Muscle layer of colon (tissue), 2 donors: ENCODE measurements around the gene SLC10A7.

Experiments
- H3K27ac ChIP-seq: one replicate; pipeline ENCODE4 v1.7.0; 2013; ENCODE audit warnings: low read depth, mild to moderate bottlenecking, low read length, moderate library complexity
- H3K27me3 ChIP-seq, 2 donors: one replicate each; pipeline ENCODE4 v1.7.0; 2013; ENCODE audit warnings: low read length in 2 of 2, mild to moderate bottlenecking in 2 of 2; ENCODE audit not compliant: insufficient read depth in 2 of 2, control insufficient read depth in 1 of 2
- H3K36me3 ChIP-seq: one replicate; pipeline ENCODE4 v1.7.0; 2013; ENCODE audit warnings: mild to moderate bottlenecking, low read length; ENCODE audit not compliant: insufficient read depth
- H3K4me1 ChIP-seq: one replicate; pipeline ENCODE4 v1.7.0; 2013; ENCODE audit warnings: mild to moderate bottlenecking, low read length; ENCODE audit not compliant: insufficient read depth
- H3K4me3 ChIP-seq, 2 donors: one replicate each; pipeline ENCODE4 v1.7.0; 2013; ENCODE audit warnings: low read length in 2 of 2, low read depth in 1 of 2, mild to moderate bottlenecking in 1 of 2, moderate library complexity in 1 of 2
- H3K9ac ChIP-seq: one replicate; pipeline ENCODE4 v1.7.0; 2013; ENCODE audit warnings: low read length
- H3K9me3 ChIP-seq: one replicate; pipeline ENCODE4 v1.7.0; 2013; ENCODE audit warnings: mild to moderate bottlenecking, low read length
- donor health status: abdominal sarcoma.
- donor health status: Adenocarcinoma of cecum.

Gene SLC10A7

GRCh38 chr4:146465628-146466027, 56.1 kb downstream of the SLC10A7 start:
- Histone ChIP-seq H3K4me3 (no peak overlapping the region), H3K9ac (no peak overlapping the region), H3K36me3 (no peaks in the 10 kb centered on the region), H3K27me3 (no peaks in the 10 kb centered on the region), H3K9me3 (no peaks in the 10 kb centered on the region), H3K27ac (no peak overlapping the region), H3K4me1 (no peaks in the 10 kb centered on the region)

GRCh38 chr4:146462251-146462650, 59.5 kb downstream of the SLC10A7 start:
- no peaks in the 10 kb centered on the region for H3K4me1 ChIP-seq
- H3K9ac ChIP-seq, result no peak overlapping the region
- H3K36me3 ChIP-seq, result no peaks in the 10 kb centered on the region
- no peaks in the 10 kb centered on the region for H3K27me3 ChIP-seq
- H3K9me3 ChIP-seq, result no peaks in the 10 kb centered on the region
- H3K4me3 ChIP-seq, result no peak overlapping the region
- no peak overlapping the region for H3K27ac ChIP-seq

- no peaks in the 10 kb centered on the region for H3K4me1 ChIP-seq
- no peak overlapping the region for H3K9ac ChIP-seq
- H3K9me3 ChIP-seq, result no peaks in the 10 kb centered on the region
- H3K27me3 ChIP-seq, result no peaks in the 10 kb centered on the region
- H3K4me3 ChIP-seq, result no peak overlapping the region
- H3K36me3 ChIP-seq, result no peaks in the 10 kb centered on the region
- H3K27ac ChIP-seq, result no peak overlapping the region
Observed at GRCh38 chr4:146458594-146458993, 63.1 kb downstream of the SLC10A7 start.

GRCh38 chr4:146456681-146457080, 65.1 kb downstream of the SLC10A7 start:
- Histone ChIP-seq H3K4me1 (no peaks in the 10 kb centered on the region), H3K4me3 (no peak overlapping the region), H3K36me3 (no peaks in the 10 kb centered on the region), H3K9ac (no peak overlapping the region), H3K27me3 (no peaks in the 10 kb centered on the region), H3K9me3 (no peaks in the 10 kb centered on the region), H3K27ac (no peak overlapping the region)

GRCh38 chr4:146453181-146453807, 68.4 kb downstream of the SLC10A7 start:
- H3K4me3 ChIP-seq, result no peak overlapping the region
- no peaks in the 10 kb centered on the region for H3K9me3 ChIP-seq
- no peak overlapping the region for H3K27ac ChIP-seq
- H3K9ac ChIP-seq, result no peak overlapping the region
- H3K27me3 ChIP-seq, result no peaks in the 10 kb centered on the region
- no peaks in the 10 kb centered on the region for H3K36me3 ChIP-seq
- no peaks in the 10 kb centered on the region for H3K4me1 ChIP-seq

- Histone ChIP-seq H3K27me3 (no peaks in the 10 kb centered on the region), H3K4me3 (no peak overlapping the region), H3K27ac (no peak overlapping the region), H3K9ac (no peak overlapping the region), H3K36me3 (no peaks in the 10 kb centered on the region), H3K4me1 (no peaks in the 10 kb centered on the region), H3K9me3 (no peaks in the 10 kb centered on the region)
Observed at GRCh38 chr4:146450524-146450923, 71.2 kb downstream of the SLC10A7 start.

- no peak overlapping the region for H3K4me3 ChIP-seq
- no peak overlapping the region for H3K9ac ChIP-seq
- H3K36me3 ChIP-seq, result no peaks in the 10 kb centered on the region
- no peaks in the 10 kb centered on the region for H3K27me3 ChIP-seq
- H3K27ac ChIP-seq, result no peak overlapping the region
- H3K4me1 ChIP-seq, result no peaks in the 10 kb centered on the region
- no peaks in the 10 kb centered on the region for H3K9me3 ChIP-seq
Observed at GRCh38 chr4:146446555-146446954, 75.2 kb downstream of the SLC10A7 start.

- Histone ChIP-seq H3K9me3 (no peaks in the 10 kb centered on the region), H3K27ac (no peak overlapping the region), H3K27me3 (no peaks in the 10 kb centered on the region), H3K4me1 (no peaks in the 10 kb centered on the region), H3K9ac (no peak overlapping the region), H3K36me3 (no peaks in the 10 kb centered on the region), H3K4me3 (no peak overlapping the region)
Observed at GRCh38 chr4:146445198-146446150, 76.3 kb downstream of the SLC10A7 start.

GRCh38 chr4:146443525-146443924, 78.2 kb downstream of the SLC10A7 start:
- H3K36me3 ChIP-seq, result no peaks in the 10 kb centered on the region
- no peak overlapping the region for H3K9ac ChIP-seq
- no peak overlapping the region for H3K27ac ChIP-seq
- no peaks in the 10 kb centered on the region for H3K9me3 ChIP-seq
- no peaks in the 10 kb centered on the region for H3K27me3 ChIP-seq
- H3K4me3 ChIP-seq, result no peak overlapping the region
- H3K4me1 ChIP-seq, result no peaks in the 10 kb centered on the region

- no peak overlapping the region for H3K4me3 ChIP-seq
- H3K27ac ChIP-seq, result no peak overlapping the region
- H3K9me3 ChIP-seq, result no peaks in the 10 kb centered on the region
- H3K36me3 ChIP-seq, result no peaks in the 10 kb centered on the region
- H3K27me3 ChIP-seq, result no peaks in the 10 kb centered on the region
- no peak overlapping the region for H3K9ac ChIP-seq
- H3K4me1 ChIP-seq, result no peaks in the 10 kb centered on the region
Observed at GRCh38 chr4:146442801-146443200, 78.9 kb downstream of the SLC10A7 start.

GRCh38 chr4:146439999-146440398, 81.7 kb downstream of the SLC10A7 start:
- no peak overlapping the region for H3K4me3 ChIP-seq
- H3K27me3 ChIP-seq, result no peaks in the 10 kb centered on the region
- no peak overlapping the region for H3K9ac ChIP-seq
- H3K27ac ChIP-seq, result no peak overlapping the region
- no peaks in the 10 kb centered on the region for H3K36me3 ChIP-seq
- H3K9me3 ChIP-seq, result no peaks in the 10 kb centered on the region
- H3K4me1 ChIP-seq, result no peaks in the 10 kb centered on the region
